B cell (primary cell): ENCODE data around the gene DSN1.

ENCODE experiments used
- CTCF ChIP-seq: fragments of 200-600 bp; IDR thresholded peaks from one replicate; pipeline ENCODE4 v1.8.0; 2022; ENCODE audit warnings: antibody characterized with exemption, mild to moderate bottlenecking
- EZH2 ChIP-seq: IDR thresholded peaks from 2 replicates; pipeline ENCODE4 v1.6.1; 2012; ENCODE audit warnings: borderline replicate concordance, low read depth, mild to moderate bottlenecking, moderate library complexity, low read length; ENCODE audit not compliant: insufficient read depth, poor library complexity, severe bottlenecking

- no peak for TF ChIP-seq CTCF
- TF ChIP-seq EZH2, result no peak
Observed at GRCh38 chr20:36773597-36774390, at the start of gene DSN1.
